ENCODE measurements around the gene AKR1B15.
A peak's percentile ranks its signal among the peaks of the same experiment; 100 is the strongest.
"Not testable (repeated sequence)": the region's sequence is repeated elsewhere in the genome, so short reads cannot be mapped to it uniquely, and the experiment has no call there.

AKR1B15 gene

GRCh38 chr7:134548877-134549276 is at the start of gene AKR1B15:
Gene AKR1B15 (plus strand): TSS chr7:134549110. CDS start chr7:134564620, 15,510 bp downstream.
- DNase-seq (ENCODE audit: low spot score), result no peak

- no peak for DNase-seq (ENCODE audit: low spot score)
Observed at GRCh38 chr7:134500406-134500805, 48.5 kb upstream of the AKR1B15 start.

- DNase-seq (ENCODE audit: low spot score), result no peak
Observed at GRCh38 chr7:134500982-134501381, 47.9 kb upstream of the AKR1B15 start.

- DNase-seq (ENCODE audit: low spot score), result no peak
Observed at GRCh38 chr7:134502463-134503371, 46.2 kb upstream of the AKR1B15 start.

GRCh38 chr7:134504660-134505164 is 44.2 kb upstream of the AKR1B15 start:
- no peak for DNase-seq (ENCODE audit: low spot score)

- DNase-seq (ENCODE audit: low spot score), result no peak
Observed at GRCh38 chr7:134505856-134506255, 43.1 kb upstream of the AKR1B15 start.

- DNase-seq (ENCODE audit: low spot score), result no peak
Observed at GRCh38 chr7:134509010-134509409, 39.9 kb upstream of the AKR1B15 start.

GRCh38 chr7:134510646-134511045 is 38.3 kb upstream of the AKR1B15 start:
- DNase-seq (ENCODE audit: low spot score), result no peak

GRCh38 chr7:134512271-134512670 is 36.6 kb upstream of the AKR1B15 start:
- DNase-seq (ENCODE audit: low spot score), result no peak

GRCh38 chr7:134513169-134513752 is 35.6 kb upstream of the AKR1B15 start:
- DNase-seq (ENCODE audit: low spot score), result peak; percentile 67

- DNase-seq (ENCODE audit: low spot score), result no peak
Observed at GRCh38 chr7:134514106-134514505, 34.8 kb upstream of the AKR1B15 start.

GRCh38 chr7:134514663-134515062 is 34.2 kb upstream of the AKR1B15 start:
- peak; percentile 92 for DNase-seq (ENCODE audit: low spot score)

- DNase-seq (ENCODE audit: low spot score), result no peak
Observed at GRCh38 chr7:134515569-134516468, 33.1 kb upstream of the AKR1B15 start.

- no peak for DNase-seq (ENCODE audit: low spot score)
Observed at GRCh38 chr7:134520130-134520529, 28.8 kb upstream of the AKR1B15 start.

- DNase-seq (ENCODE audit: low spot score), result no peak
Observed at GRCh38 chr7:134522601-134523000, 26.3 kb upstream of the AKR1B15 start.

GRCh38 chr7:134525449-134525848 is 23.5 kb upstream of the AKR1B15 start:
- DNase-seq (ENCODE audit: low spot score), result not testable (repeated sequence)

- DNase-seq (ENCODE audit: low spot score), result not testable (repeated sequence)
Observed at GRCh38 chr7:134526552-134527248, 22.2 kb upstream of the AKR1B15 start.

- no peak for DNase-seq (ENCODE audit: low spot score)
Observed at GRCh38 chr7:134527979-134528371, 20.9 kb upstream of the AKR1B15 start.

- DNase-seq (ENCODE audit: low spot score), result no peak
Observed at GRCh38 chr7:134528749-134529148, 20.2 kb upstream of the AKR1B15 start.

- no peak for DNase-seq (ENCODE audit: low spot score)
Observed at GRCh38 chr7:134530460-134530859, 18.4 kb upstream of the AKR1B15 start.

GRCh38 chr7:134532180-134532953 is 16.5 kb upstream of the AKR1B15 start:
- DNase-seq (ENCODE audit: low spot score), result no peak

All from NAMALWA (cell line).